ENCODE measurements around the gene PSTPIP1. TPM values are rescaled to one million over a fixed set of nuclear protein-coding genes. Genes with fewer than 3 reads are reported as not detected.

Gene PSTPIP1
- total RNA-seq, 2 experiments from 2014 or later = 1.5 to 27.4 TPM

- ChIA-PET CTCF (ENCODE audit: unreplicated experiment) (interaction anchor here (0.6 kb wide), 1 partner anchor 16 kb away, joined by 4 read pairs; no protein-coding TSS in a partner anchor), POLR2A (interaction anchor here (0.5 kb wide), 1 partner anchor 73 kb away, joined by 6 read pairs; no protein-coding TSS in a partner anchor)
- no TSS peak for BruUV-seq (replicated peaks)
- H3K79me2 ChIP-seq (ENCODE audit: insufficient read depth, low read depth, low read length) = no peaks in the 10 kb centered on the region
- H4K20me1 ChIP-seq (ENCODE audit: insufficient read depth, low read length) = no peaks in the 10 kb centered on the region
- no peaks in the 10 kb centered on the region for H3K9me2 ChIP-seq (ENCODE audit: insufficient read depth, low read length)
- H2AFZ ChIP-seq (ENCODE audit: low read length) = no peak overlapping the region
- no peak overlapping the region for H3K27ac ChIP-seq (ENCODE audit: low read depth, low read length, poor library complexity, severe bottlenecking)
- H3K36me3 ChIP-seq (ENCODE audit: insufficient read depth, low read length) = no peaks in the 10 kb centered on the region
- H3K4me1 ChIP-seq (ENCODE audit: insufficient read depth, low read length, poor library complexity, severe bottlenecking) = peaks cover 18% of the 10 kb centered on the region
- no peak for TF ChIP-seq EZH2phosphoT487 (IDR thresholded peaks at IDR 0.05; ENCODE audit: borderline replicate concordance, low read depth, low read length)
- TF ChIP-seq CTCF (conservative IDR thresholded peaks at IDR 0.05; ENCODE audit: low read length) = no peak
- no peak overlapping the region for H3K4me3 ChIP-seq (ENCODE audit: low read depth, low read length, poor library complexity, severe bottlenecking)
- intact Hi-C loops (cut with micrococcal nuclease; ENCODE audit: unreplicated experiment) = loop anchor here (5.0 kb wide), 1 partner anchor 51 kb away; no protein-coding TSS in a partner anchor
- no peak overlapping the region for H3K4me2 ChIP-seq (ENCODE audit: low read length)
- DNase-seq (ENCODE audit: low spot score) = no peak
- no peaks in the 10 kb centered on the region for H3K9me3 ChIP-seq (ENCODE audit: low read length)
These were observed 28.0 kb downstream of the PSTPIP1 start for GRCh38 chr15:77022646-77023575.

GRCh38 chr15:77023576-77024272, 28.8 kb downstream of the PSTPIP1 start:
- Histone ChIP-seq H3K4me3 (ENCODE audit: low read depth, low read length, poor library complexity, severe bottlenecking) (no peak overlapping the region), H3K4me2 (ENCODE audit: low read length) (no peak overlapping the region), H3K27ac (ENCODE audit: low read depth, low read length, poor library complexity, severe bottlenecking) (no peak overlapping the region), H3K79me2 (ENCODE audit: insufficient read depth, low read depth, low read length) (no peaks in the 10 kb centered on the region), H3K4me1 (ENCODE audit: insufficient read depth, low read length, poor library complexity, severe bottlenecking) (peaks cover 18% of the 10 kb centered on the region), H2AFZ (ENCODE audit: low read length) (no peak overlapping the region), H3K9me3 (ENCODE audit: low read length) (no peaks in the 10 kb centered on the region), H3K9me2 (ENCODE audit: insufficient read depth, low read length) (no peaks in the 10 kb centered on the region), H4K20me1 (ENCODE audit: insufficient read depth, low read length) (no peaks in the 10 kb centered on the region), H3K36me3 (ENCODE audit: insufficient read depth, low read length) (no peaks in the 10 kb centered on the region)
- intact Hi-C loops (cut with micrococcal nuclease; ENCODE audit: unreplicated experiment) = loop anchor here (2.0 to 5.0 kb wide), 2 partner anchors 51 to 121 kb away; no protein-coding TSS in a partner anchor
- DNase-seq (ENCODE audit: low spot score) = no peak
- TF ChIP-seq EZH2phosphoT487 (IDR thresholded peaks at IDR 0.05; ENCODE audit: borderline replicate concordance, low read depth, low read length) = no peak
- TF ChIP-seq CTCF (conservative IDR thresholded peaks at IDR 0.05; ENCODE audit: low read length) = no peak
- ChIA-PET POLR2A (interaction anchor here (0.5 kb wide), 1 partner anchor 74 kb away, joined by 6 read pairs; no protein-coding TSS in a partner anchor), CTCF (ENCODE audit: unreplicated experiment) (interaction anchor here (0.6 kb wide), 1 partner anchor 17 kb away, joined by 4 read pairs; no protein-coding TSS in a partner anchor)
- BruUV-seq (replicated peaks) = no TSS peak

All from OCI-LY7 (cell line).